ENCODE results near the gene AZIN2. TPM values are rescaled to one million over a fixed set of nuclear protein-coding genes. Genes with fewer than 3 reads are reported as not detected.

The AZIN2 gene
- total RNA-seq, 2 experiments from 2014 or later = 2.5 TPM

DNA sequence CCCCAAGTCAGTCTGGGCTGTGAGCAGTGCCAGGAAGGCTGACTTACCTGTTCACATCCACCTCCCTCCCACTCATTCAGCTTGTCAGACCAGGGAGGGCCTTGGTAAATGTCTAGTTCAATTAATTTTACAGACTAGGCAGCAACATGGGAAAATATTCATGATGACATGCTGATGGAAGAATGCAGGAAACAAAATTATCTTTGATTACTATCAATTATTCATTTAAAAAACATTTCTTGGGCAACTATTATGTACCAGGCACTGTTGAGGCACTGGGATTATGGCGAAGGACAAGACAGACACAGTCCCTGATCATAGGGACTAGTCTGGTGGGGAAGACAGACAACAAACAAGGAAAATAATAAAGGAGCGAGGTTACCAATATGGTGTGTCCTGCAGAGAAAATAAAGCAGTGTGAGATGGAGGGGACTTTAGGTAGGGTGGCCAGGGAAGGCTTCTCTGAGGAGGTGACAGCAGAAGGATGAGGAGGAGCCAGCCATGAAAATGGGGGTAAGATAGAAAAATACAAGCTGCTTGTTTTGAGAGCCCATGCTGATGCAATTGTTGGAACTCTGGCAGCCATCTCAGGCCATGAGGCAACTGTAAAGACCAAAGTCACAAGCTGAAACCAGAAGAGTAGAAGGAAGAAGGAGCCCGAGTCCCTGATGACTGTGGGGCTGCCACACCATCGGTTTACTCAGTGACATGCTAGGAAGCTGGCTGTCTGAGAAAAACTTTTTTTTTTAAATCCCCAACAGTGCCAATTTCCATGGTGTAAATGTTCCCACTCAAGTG lies 86.9 kb downstream of the AZIN2 start:
- intact Hi-C loops (cut with micrococcal nuclease) = no loop called here
- ChIA-PET CTCF (no interaction called here), POLR2A (interaction anchor here (1.2 kb wide), 1 partner anchor 98 kb away, joined by 3 read pairs; no protein-coding TSS in a partner anchor)
- H3K4me3 Mint-ChIP-seq = no peak overlapping the region
- peaks cover 7% of the 10 kb centered on the region for H3K4me1 Mint-ChIP-seq (ENCODE audit: low read depth)
- H3K36me3 Mint-ChIP-seq (ENCODE audit: low read depth) = no peaks in the 10 kb centered on the region
- no peaks in the 10 kb centered on the region for H3K27me3 Mint-ChIP-seq
- ATAC-seq = no peak
- no peaks in the 10 kb centered on the region for H3K9me3 Mint-ChIP-seq
- DNase-seq = no peak
- H3K27ac Mint-ChIP-seq = no peak overlapping the region
- TF ChIP-seq CTCF (IDR thresholded peaks at IDR 0.05) = no peak

GRCh38 chr1:33168556-33169289 lies 87.8 kb downstream of the AZIN2 start:
- ATAC-seq (no peak), DNase-seq (no peak)
- H3K27me3 Mint-ChIP-seq = no peaks in the 10 kb centered on the region
- H3K9me3 Mint-ChIP-seq = no peaks in the 10 kb centered on the region
- no peaks in the 10 kb centered on the region for H3K36me3 Mint-ChIP-seq (ENCODE audit: low read depth)
- CTCF ChIA-PET = no interaction called here
- H3K27ac Mint-ChIP-seq = no peak overlapping the region
- POLR2A ChIA-PET = interaction anchor here (1.2 kb wide), 1 partner anchor 99 kb away, joined by 3 read pairs; no protein-coding TSS in a partner anchor
- intact Hi-C loops (cut with micrococcal nuclease) = no loop called here
- peaks cover 11% of the 10 kb centered on the region for H3K4me1 Mint-ChIP-seq (ENCODE audit: low read depth)
- TF ChIP-seq CTCF (IDR thresholded peaks at IDR 0.05) = no peak
- no peak overlapping the region for H3K4me3 Mint-ChIP-seq

DNA sequence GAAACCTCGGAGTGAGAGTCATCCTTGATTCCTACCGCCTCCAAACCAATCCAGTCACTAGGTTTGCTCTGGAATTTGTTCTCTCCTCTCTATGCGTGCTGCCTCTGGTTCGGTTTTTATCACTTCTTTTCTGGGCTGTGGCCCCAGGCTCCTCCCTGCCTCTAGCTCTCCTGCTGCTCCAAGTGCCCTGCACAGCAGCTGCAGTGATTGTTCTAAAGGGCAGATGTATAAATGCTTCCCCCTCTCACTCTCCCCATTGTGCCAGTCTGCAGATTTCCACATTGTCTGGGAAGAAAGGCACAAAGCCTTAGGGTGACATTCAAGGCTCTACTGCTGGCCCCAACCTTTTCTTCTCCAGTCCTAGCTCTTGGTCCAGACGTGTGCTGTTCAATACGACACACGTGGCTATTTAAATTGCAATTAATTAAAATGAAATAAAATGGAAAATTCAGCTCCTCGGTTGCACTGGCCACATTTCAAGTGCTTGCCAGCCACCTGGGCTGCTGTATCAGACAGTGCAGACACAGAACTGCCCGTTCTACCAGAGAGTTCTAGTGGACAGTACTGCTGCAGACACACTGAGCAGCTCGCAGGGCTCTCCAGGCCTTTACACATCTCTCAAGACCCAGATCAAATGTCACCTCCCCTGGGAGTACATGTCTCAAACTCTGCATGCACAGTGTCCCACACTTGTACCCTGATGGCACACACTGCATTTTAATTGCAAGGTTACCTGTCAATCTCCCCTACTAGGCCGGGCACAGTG lies 88.5 kb downstream of the AZIN2 start:
- intact Hi-C loops (cut with micrococcal nuclease) = no loop called here
- CTCF ChIA-PET = no interaction called here

More for the DNA sequence above, 88.5 kb downstream of the AZIN2 start:
- POLR2A ChIA-PET = no interaction called here
- TF ChIP-seq CTCF (IDR thresholded peaks at IDR 0.05) = no peak
- Mint-ChIP-seq H3K4me3 (no peak overlapping the region), H3K27me3 (no peaks in the 10 kb centered on the region), H3K4me1 (ENCODE audit: low read depth) (peaks cover 11% of the 10 kb centered on the region), H3K36me3 (ENCODE audit: low read depth) (no peaks in the 10 kb centered on the region), H3K27ac (no peak overlapping the region), H3K9me3 (no peaks in the 10 kb centered on the region)
- no peak for ATAC-seq
- DNase-seq = no peak

Other genes starting within 250 kb of the AZIN2 start
- gene FNDC5, start 210.2 kb upstream of the AZIN2 start, total RNA-seq = not detected
- gene HPCA, start 194.7 kb upstream of the AZIN2 start, total RNA-seq = under 1 TPM; 0.49 to 0.61 TPM
- 1 to 10 TPM; 1.3 to 1.9 TPM for gene TMEM54, start 179.8 kb upstream of the AZIN2 start, total RNA-seq
- gene RNF19B, start 116.3 kb upstream of the AZIN2 start, total RNA-seq = 10 to 100 TPM; 10.6 to 10.9 TPM
- gene AK2, start 44.3 kb upstream of the AZIN2 start, total RNA-seq = 100 to 1,000 TPM; 404 TPM
- gene TRIM62, start 100.9 kb downstream of the AZIN2 start, total RNA-seq = 1 to 10 TPM; 3.8 to 5.2 TPM
- gene ZNF362, start 175.3 kb downstream of the AZIN2 start, total RNA-seq = 1 to 10 TPM; 5.4 to 7.8 TPM
- gene A3GALT2, start 239.9 kb downstream of the AZIN2 start, total RNA-seq = not detected